CD14-positive monocyte (primary cell): Measurements from ENCODE around the gene SHROOM1. TPM values are rescaled to one million over a fixed set of nuclear protein-coding genes. Genes with fewer than 3 reads are reported as not detected.

Experiments used
- DNase-seq, 3 donors: peaks; one replicate each; pipeline ENCODE4 v3.0.0-alpha.2; 2011 to 2022
- H2AFZ ChIP-seq: 2 replicates; pipeline ENCODE4 v1.6.0; 2012; ENCODE audit warnings: mild to moderate bottlenecking, low read depth, low read length, inconsistent platforms; ENCODE audit not compliant: insufficient read depth, poor library complexity, severe bottlenecking
- H3K27ac ChIP-seq, 2 donors: 1 replicate in 1 of 2; 2 replicates in 1 of 2; pipeline ENCODE4 v1.5.1; 2012 to 2013; ENCODE audit warnings: low read length in 2 of 2, control low read depth in 1 of 2, inconsistent platforms in 1 of 2, low read depth in 1 of 2, mild to moderate bottlenecking in 1 of 2
- H3K27me3 ChIP-seq, 2 donors: one replicate each; pipeline versions ENCODE4 v1.6.0 to v1.6.1; 2011 to 2013; ENCODE audit warnings: low read length in 2 of 2; ENCODE audit not compliant: control insufficient read depth in 2 of 2, insufficient read depth in 2 of 2
- H3K36me3 ChIP-seq, 2 donors: replicated peaks in 1 of 2; 1 replicate in 1 of 2; 2 replicates in 1 of 2; pipeline versions ENCODE4 v1.5.1 to v1.6.1; 2012 to 2013; ENCODE audit warnings: low read length in 2 of 2, control low read depth in 1 of 2, inconsistent platforms in 1 of 2, mild to moderate bottlenecking in 1 of 2; ENCODE audit not compliant: insufficient read depth in 2 of 2, control insufficient read depth in 1 of 2
- H3K4me1 ChIP-seq, 2 donors: 1 replicate in 1 of 2; 2 replicates in 1 of 2; pipeline versions ENCODE4 v1.5.1 to v1.6.1; 2012 to 2013; ENCODE audit warnings: low read length in 2 of 2, control low read depth in 1 of 2, inconsistent platforms in 1 of 2, mild to moderate bottlenecking in 1 of 2, moderate library complexity in 1 of 2; ENCODE audit not compliant: insufficient read depth in 2 of 2, control insufficient read depth in 1 of 2
- H3K4me2 ChIP-seq: replicated peaks from 2 replicates; pipeline ENCODE3; 2012; ENCODE audit warnings: low read length, moderate library complexity, mild to moderate bottlenecking; ENCODE audit not compliant: poor library complexity, severe bottlenecking; ENCODE audit errors: extremely low read depth
- H3K4me3 ChIP-seq, 3 experiments: fragments of 200-600 bp in 1 of 3; sonication (generic) in 1 of 3; replicated peaks in 1 of 3; 1 replicate in 2 of 3; 2 replicates in 1 of 3; pipeline ENCODE4 v1.5.1; 2011 to 2013; ENCODE audit warnings: low read length in 3 of 3, mild to moderate bottlenecking in 3 of 3, control low read depth in 2 of 3, low read depth in 2 of 3, inconsistent platforms in 1 of 3, moderate library complexity in 1 of 3
- H3K79me2 ChIP-seq: 2 replicates; pipeline ENCODE4 v1.6.0; 2012; ENCODE audit warnings: mild to moderate bottlenecking, control low read depth, inconsistent platforms, low read length, moderate library complexity; ENCODE audit not compliant: insufficient read depth
- H3K9ac ChIP-seq: 2 replicates; pipeline ENCODE4 v1.6.0; 2017; ENCODE audit warnings: low read length, mild to moderate bottlenecking; ENCODE audit not compliant: insufficient read depth, poor library complexity, severe bottlenecking
- H3K9me3 ChIP-seq, 2 donors: replicated peaks in 1 of 2; 1 replicate in 1 of 2; 2 replicates in 1 of 2; pipeline versions ENCODE4 v1.5.1 to v1.6.1; 2012 to 2013; ENCODE audit warnings: low read length in 2 of 2, control low read depth in 1 of 2; ENCODE audit not compliant: control insufficient read depth in 1 of 2, insufficient read depth in 1 of 2
- H4K20me1 ChIP-seq: 2 replicates; pipeline ENCODE4 v1.6.0; 2012; ENCODE audit warnings: mild to moderate bottlenecking, low read length, control low read depth, moderate library complexity; ENCODE audit not compliant: insufficient read depth
- H3K27ac Mint-ChIP-seq, 7 donors: one replicate each; pipeline ENCODE4 v1.8.0; 2020; ENCODE audit warnings: mild to moderate bottlenecking in 7 of 7, mixed read lengths in 7 of 7, moderate library complexity in 6 of 7, inconsistent platforms in 2 of 7
- H3K27me3 Mint-ChIP-seq, 3 donors: one replicate each; pipeline ENCODE4 v1.8.0; 2021 to 2022; ENCODE audit warnings: low read depth in 3 of 3, mild to moderate bottlenecking in 3 of 3, mixed read lengths in 3 of 3, moderate library complexity in 3 of 3, inconsistent platforms in 1 of 3
- H3K36me3 Mint-ChIP-seq, 2 donors: one replicate each; pipeline ENCODE4 v1.8.0; 2020; ENCODE audit warnings: mixed read lengths in 2 of 2, inconsistent platforms in 1 of 2, mild to moderate bottlenecking in 1 of 2
- H3K4me1 Mint-ChIP-seq: one replicate; pipeline ENCODE4 v1.8.0; 2020; ENCODE audit warnings: mild to moderate bottlenecking, mixed read lengths
- H3K4me3 Mint-ChIP-seq, 2 donors: one replicate each; pipeline ENCODE4 v1.8.0; 2020; ENCODE audit warnings: mild to moderate bottlenecking in 2 of 2, mixed read lengths in 2 of 2, moderate library complexity in 1 of 2
- H3K9me3 Mint-ChIP-seq, 7 donors: one replicate each; pipeline ENCODE4 v1.8.0; 2020 to 2022; ENCODE audit warnings: mixed read lengths in 7 of 7, mild to moderate bottlenecking in 6 of 7, moderate library complexity in 6 of 7, inconsistent platforms in 2 of 7
- CTCF ChIP-seq: fragments of 200-600 bp; IDR thresholded peaks from one replicate; pipeline ENCODE4 v1.8.0; 2022; ENCODE audit warnings: antibody characterized with exemption, mild to moderate bottlenecking
- WGBS: methylation state at CpG from one replicate; pipeline ENCODE4 v1.1.5; 2013; ENCODE audit warnings: missing lambda C conversion rate; ENCODE audit not compliant: insufficient coverage; 5-methylcytosine and 5-hydroxymethylcytosine counted together
- intact Hi-C, 2 donors: fragments of 100-400 bp; cut with micrococcal nuclease; formaldehyde crosslinking; loops; one replicate each; pipeline versions ENCODE4 v1.15.0 to v1.15.1; 2023
- polyA plus RNA-seq, 3 donors: library from polyadenylated mRNA; depleted of rRNA in 1 of 3; unstranded in 2 of 3; stranded (reverse) in 1 of 3; fragments of 300-500 nt in 2 of 3; fragments of >200 nt in 1 of 3; fragmentation: Illumina TruSeq in 2 of 3; gene quantifications; 1 replicate in 2 of 3; 2 replicates in 1 of 3; pipeline ENCODE4 v1.2.3, GENCODE V29; 2012 to 2021

Gene SHROOM1
- polyA plus RNA-seq, 3 donors: 6.4 to 27.0 (median 16.1) TPM

- H3K27ac ChIP-seq: no peak overlapping the region
- peak overlapping the region in 1 of 2 donors; percentile 39 for H3K4me3 Mint-ChIP-seq
- peaks cover 4 to 19% of the 10 kb centered on the region in 2 donors for H3K9me3 ChIP-seq
- DNase-seq: no peak
- peaks cover 63 to 74% (median 64%) of the 10 kb centered on the region in 3 donors for H3K27me3 Mint-ChIP-seq
- H3K9ac ChIP-seq: no peak overlapping the region
- intact Hi-C loops: loop anchor here in 1 of 2 donors (10.0 kb wide), 1 partner anchor 312 kb away; no protein-coding TSS in a partner anchor
- no peak overlapping the region for H3K27ac Mint-ChIP-seq
- H3K27me3 ChIP-seq: peaks cover 42 to 83% of the 10 kb centered on the region in 2 donors
- peaks cover 6 to 14% of the 10 kb centered on the region in 2 donors for H3K36me3 Mint-ChIP-seq
- peaks cover 0 to 25% (median 9%) of the 10 kb centered on the region in 7 donors for H3K9me3 Mint-ChIP-seq
- TF ChIP-seq CTCF: no peak
- peaks cover 24% of the 10 kb centered on the region for H3K4me1 Mint-ChIP-seq
- H4K20me1 ChIP-seq: peaks cover 12% of the 10 kb centered on the region
- no peak overlapping the region for H3K4me3 ChIP-seq
- WGBS: no CpG with 5 or more reads among the region's 1 CpG
- H3K79me2 ChIP-seq: no peaks in the 10 kb centered on the region
- no peaks in the 10 kb centered on the region for H3K36me3 ChIP-seq
- peaks cover 8 to 34% of the 10 kb centered on the region in 2 donors for H3K4me1 ChIP-seq
- H3K4me2 ChIP-seq: no peak overlapping the region
- no peak overlapping the region for H2AFZ ChIP-seq
Measured at GRCh38 chr5:132817011-132817410, 13.4 kb downstream of the SHROOM1 start.

- H3K4me2 ChIP-seq: no peak overlapping the region
- H4K20me1 ChIP-seq: peaks cover 9% of the 10 kb centered on the region
- Mint-ChIP-seq H3K9me3 (peaks cover 0 to 28% (median 11%) of the 10 kb centered on the region in 7 donors), H3K27me3 (peaks cover 65 to 74% (median 66%) of the 10 kb centered on the region in 3 donors), H3K36me3 (peaks cover 6 to 14% of the 10 kb centered on the region in 2 donors), H3K27ac (no peak overlapping the region), H3K4me3 (peak overlapping the region in 1 of 2 donors; percentile 39), H3K4me1 (peaks cover 24% of the 10 kb centered on the region)
- no peak overlapping the region for H2AFZ ChIP-seq
- peaks cover 8 to 34% of the 10 kb centered on the region in 2 donors for H3K4me1 ChIP-seq
- H3K9me3 ChIP-seq: peaks cover 4 to 19% of the 10 kb centered on the region in 2 donors
- peaks cover 46 to 83% of the 10 kb centered on the region in 2 donors for H3K27me3 ChIP-seq
- no peak overlapping the region for H3K9ac ChIP-seq
- no peak for TF ChIP-seq CTCF
- DNase-seq: no peak
- no peaks in the 10 kb centered on the region for H3K79me2 ChIP-seq
- intact Hi-C loops: loop anchor here in 1 of 2 donors (10.0 kb wide), 1 partner anchor 312 kb away; no protein-coding TSS in a partner anchor
- H3K4me3 ChIP-seq: no peak overlapping the region
- no peaks in the 10 kb centered on the region for H3K36me3 ChIP-seq
- no peak overlapping the region for H3K27ac ChIP-seq
Measured at GRCh38 chr5:132816554-132816953, 13.9 kb downstream of the SHROOM1 start.
